ENCODE results near the gene MYH9.

Gene MYH9

DNA sequence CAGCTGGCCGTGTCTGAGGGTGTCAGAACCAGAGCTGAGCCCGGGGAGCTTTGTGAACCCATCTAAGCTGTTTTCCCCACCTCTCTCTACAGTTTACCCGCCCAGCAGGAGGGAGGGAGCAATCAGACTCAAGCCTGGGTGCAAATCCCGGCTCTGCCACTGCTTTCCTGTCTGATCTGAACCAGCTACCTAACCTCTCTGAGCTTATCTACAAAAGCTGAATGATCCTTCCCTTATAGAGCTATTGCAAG lies 148.7 kb downstream of the MYH9 start:
- DNase-seq, result no peak

DNA sequence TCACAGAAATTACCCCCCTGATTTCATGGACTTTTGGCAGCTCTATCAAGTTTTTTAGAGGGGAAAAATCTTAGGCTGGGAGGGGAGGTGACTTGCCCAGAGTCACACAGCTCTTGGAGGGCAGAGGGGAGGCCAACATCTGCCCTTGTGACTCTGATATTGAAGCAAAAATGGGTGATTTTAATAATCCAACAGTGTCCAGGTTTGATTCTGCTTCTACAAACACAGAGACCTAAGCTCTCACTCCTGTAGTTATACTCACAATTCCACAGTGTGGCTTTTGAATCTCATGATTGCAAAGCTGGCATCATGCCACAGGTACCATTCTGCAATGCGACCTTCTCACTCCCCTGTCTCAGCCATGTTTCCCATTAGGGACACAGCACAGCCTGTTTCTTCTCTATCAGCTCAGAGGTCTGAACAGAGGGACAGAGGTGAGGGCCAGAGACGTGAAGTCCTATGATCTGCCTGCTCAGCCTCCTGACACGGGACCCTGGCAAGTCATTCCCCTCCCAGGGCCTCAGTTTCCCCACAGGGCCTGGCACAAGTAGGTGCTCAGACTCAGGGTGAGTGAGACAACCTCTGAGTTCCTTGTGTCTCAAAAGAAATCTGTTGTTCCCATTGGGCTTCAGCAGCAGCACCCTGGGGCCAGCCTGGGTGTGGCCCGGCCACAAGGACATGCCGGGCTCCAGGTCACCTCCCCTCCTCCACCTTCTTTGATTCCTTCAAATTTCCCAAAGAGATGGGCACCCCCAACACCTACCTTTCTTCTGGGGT lies 149.2 kb downstream of the MYH9 start:
- DNase-seq, result no peak

DNA sequence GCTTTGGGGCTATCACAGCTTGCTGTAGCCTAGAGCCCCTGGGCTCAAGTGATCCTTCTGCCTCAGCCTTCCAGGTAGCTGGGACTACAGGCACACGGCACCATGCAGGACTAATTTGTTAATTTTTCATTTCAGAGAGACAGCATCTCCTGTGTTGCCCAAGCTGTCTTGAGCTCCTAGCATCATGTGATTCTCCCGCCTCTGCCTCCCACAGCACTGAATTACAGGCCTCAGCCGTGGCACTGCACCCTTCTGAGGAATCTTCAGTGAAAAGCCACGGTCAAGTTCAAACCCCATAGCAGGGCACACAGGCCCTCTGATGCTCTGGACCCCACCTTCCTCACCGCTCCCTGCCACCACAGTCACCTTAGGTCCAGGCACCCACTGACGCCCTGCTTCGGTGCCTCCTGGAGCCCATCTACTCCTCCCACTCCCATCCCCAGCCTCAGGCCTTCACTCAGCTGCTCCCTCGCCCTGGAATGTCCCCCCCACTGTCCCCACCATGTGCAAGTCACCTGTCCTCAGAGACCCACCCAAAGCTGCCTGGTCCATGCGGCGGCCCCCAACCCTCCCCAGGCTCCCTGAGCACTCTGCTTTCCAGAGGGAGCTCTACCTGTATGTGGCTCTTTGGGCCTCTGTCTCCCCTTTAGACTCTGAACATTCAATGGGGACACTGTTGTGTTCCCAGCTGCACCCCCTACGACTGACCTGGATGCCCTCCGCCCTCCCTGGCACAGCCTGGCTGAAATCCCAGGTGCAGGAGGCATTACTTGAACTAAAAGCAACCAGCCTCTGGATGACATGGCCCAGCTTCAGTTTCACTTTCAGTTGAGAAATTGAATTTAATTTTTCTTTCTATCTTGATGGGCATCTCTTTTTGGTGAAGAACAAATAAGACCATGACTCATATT lies 150.1 kb downstream of the MYH9 start:
- DNase-seq, result no peak

DNA sequence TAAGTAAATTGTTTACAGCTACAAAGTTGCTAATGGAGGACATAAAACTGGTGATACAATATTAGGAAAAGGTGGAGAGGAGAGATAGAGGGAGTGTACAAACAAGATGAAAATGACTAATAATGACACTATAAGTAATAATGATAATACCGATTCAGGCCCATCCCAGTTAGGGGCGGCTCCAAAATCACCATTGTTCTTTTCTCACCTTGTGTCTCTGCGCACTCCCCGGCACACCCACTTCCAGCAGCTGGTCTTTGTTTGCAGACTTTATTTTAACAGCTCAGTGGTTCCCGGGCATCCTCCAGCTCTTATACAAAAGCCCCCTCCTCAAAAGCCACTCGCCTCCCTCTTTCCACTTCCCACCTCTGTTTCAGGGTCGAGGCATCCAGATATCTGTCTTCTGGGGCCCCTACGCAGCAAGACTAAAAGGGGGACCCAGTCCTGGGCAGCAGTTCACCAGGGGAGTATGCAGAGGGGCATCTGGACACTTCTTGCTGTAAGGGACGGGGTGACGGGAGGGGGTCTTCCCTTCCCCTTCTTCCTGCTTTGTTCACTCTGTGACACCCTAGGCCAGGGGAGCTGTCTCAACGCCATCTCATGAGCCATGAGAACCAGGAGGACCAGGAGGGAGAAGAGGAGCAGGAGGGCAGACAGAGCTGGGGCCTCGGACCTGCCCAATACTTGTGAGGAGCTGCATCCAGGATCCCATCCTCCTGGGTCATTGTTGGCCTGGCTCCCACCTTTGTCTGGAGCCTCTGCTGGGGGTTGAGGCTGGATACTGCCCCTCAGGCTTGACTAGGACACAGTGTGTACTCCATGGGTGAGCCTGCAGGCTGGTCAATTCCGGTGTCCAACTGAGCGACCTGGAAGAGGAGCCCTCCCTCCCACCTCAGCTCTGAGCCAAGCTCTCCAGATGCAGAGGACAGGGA lies 151.1 kb downstream of the MYH9 start:
- no peak for DNase-seq

GRCh38 chr22:36235585-36235984 lies 152.2 kb downstream of the MYH9 start:
- DNase-seq, result no peak

GRCh38 chr22:36234919-36235318 lies 152.8 kb downstream of the MYH9 start:
- no peak for DNase-seq

DNA sequence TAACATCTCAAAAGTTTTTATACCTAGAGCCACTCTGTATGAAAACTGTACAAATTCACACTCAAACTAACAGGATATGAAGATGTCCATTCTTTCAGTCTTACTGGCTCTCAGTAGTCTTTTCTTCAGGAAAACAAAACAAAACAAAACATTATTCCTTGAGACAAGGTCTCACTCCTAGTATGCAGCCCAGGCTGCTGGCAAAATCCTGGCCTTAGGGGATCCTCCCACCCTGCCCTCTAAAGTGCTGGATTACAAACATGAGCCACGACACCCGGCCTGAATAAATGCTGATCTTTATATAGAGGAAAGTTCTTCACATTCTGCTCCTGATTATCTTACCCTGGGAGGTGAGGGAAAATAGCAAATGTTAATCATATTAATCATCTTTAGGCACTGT lies 153.6 kb downstream of the MYH9 start:
- no peak for DNase-seq

DNA sequence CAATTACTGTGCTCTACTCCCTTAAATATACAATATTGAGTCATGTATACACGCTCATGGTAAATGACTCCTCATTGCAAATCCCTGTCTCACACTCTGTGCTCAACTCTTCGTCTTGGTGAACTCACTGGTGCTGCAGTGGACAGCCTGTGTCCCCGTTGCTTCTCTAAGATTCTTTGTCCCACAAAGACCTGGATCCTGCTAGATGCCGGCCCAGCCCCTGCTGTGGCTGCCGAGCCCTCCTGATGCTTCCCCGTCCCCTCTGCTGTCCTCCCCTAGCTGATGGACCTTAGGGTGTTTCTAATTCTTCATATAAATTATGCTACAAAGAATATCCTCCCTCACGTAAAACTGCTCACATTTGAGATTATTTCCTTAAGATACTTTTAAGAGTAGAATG lies 154.0 kb downstream of the MYH9 start:
- no peak for DNase-seq

DNA sequence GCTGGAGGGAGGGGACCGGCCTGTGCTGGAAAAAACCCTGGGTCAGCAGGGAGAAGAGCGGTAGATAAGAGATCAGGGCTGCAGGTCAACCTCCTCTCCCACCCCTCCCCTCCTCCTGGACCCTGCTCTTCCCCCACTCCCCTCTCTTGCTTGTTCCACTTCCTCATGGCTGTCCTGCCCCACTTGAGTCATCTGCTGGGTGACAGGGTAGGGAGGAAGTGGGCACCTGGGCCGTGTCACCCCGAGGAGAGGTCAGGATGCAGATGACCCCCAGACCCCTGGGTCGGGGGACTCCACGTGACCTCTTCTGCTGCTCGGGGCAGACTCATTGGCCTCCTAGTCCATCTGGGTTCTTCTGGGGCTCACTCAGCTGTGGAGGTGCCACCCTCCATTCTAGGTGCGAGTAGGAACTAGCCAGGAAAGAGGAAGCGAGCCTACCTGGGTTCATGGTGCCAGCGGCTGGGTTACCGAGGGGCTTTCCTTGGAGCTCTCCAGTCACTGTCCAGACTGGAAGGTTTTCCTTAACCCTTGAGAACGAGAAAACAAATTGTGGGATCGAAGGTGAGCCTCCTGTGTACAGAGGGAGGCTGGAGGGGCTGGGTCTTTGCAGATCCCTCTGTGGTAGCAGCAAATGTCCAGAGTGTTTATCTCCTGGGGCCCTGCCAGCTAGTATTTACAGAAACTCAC lies 154.9 kb downstream of the MYH9 start:
- DNase-seq, result no peak

Data from CD4-positive, alpha-beta T cell treated with Interleukin-15 for 1 hour (primary cell).